Liver (tissue), 3 donors: ENCODE measurements around the gene ATP2C2.

Source experiments
- CTCF ChIP-seq: fragments of 150-350 bp; IDR thresholded peaks from 2 replicates; pipeline ENCODE4 v1.5.1; 2017; ENCODE audit warnings: improper control_type of control experiment, low read depth, low read length; ENCODE audit not compliant: missing input control
- EGR1 ChIP-seq, 2 donors: IDR thresholded peaks; 2 replicates each; pipeline ENCODE4 v1.6.1; 2016 to 2018; ENCODE audit warnings: antibody characterized with exemption in 2 of 2, low read depth in 2 of 2
- FOXA1 ChIP-seq: IDR thresholded peaks from 2 replicates; pipeline ENCODE4 v1.6.1; 2016; ENCODE audit warnings: antibody characterized with exemption
- GABPA ChIP-seq, 2 donors: IDR thresholded peaks in 1 of 2; conservative IDR thresholded peaks in 1 of 2; 2 replicates each; pipeline ENCODE4 v1.6.1; 2016; ENCODE audit warnings: antibody characterized with exemption in 2 of 2, mild to moderate bottlenecking in 1 of 2, moderate library complexity in 1 of 2
- JUND ChIP-seq, 2 donors: IDR thresholded peaks; 2 replicates each; pipeline ENCODE4 v1.6.1; 2016; ENCODE audit warnings: antibody characterized with exemption in 2 of 2
- MAX ChIP-seq: IDR thresholded peaks from 2 replicates; pipeline ENCODE4 v1.6.1; 2016; ENCODE audit warnings: antibody characterized with exemption
- RAD21 ChIP-seq, 2 donors: IDR thresholded peaks; 2 replicates each; pipeline ENCODE4 v1.6.1; 2016; ENCODE audit warnings: antibody characterized with exemption in 2 of 2, mild to moderate bottlenecking in 2 of 2
- REST ChIP-seq: IDR thresholded peaks from 2 replicates; pipeline ENCODE4 v1.6.1; 2016; ENCODE audit warnings: antibody characterized with exemption, mild to moderate bottlenecking
- SP1 ChIP-seq: IDR thresholded peaks from 2 replicates; pipeline ENCODE4 v1.6.1; 2018; ENCODE audit warnings: antibody characterized with exemption, mild to moderate bottlenecking
- TAF1 ChIP-seq: conservative IDR thresholded peaks from 2 replicates; pipeline ENCODE4 v1.6.1; 2016; ENCODE audit warnings: antibody characterized with exemption, mild to moderate bottlenecking
- YY1 ChIP-seq: IDR thresholded peaks from 2 replicates; pipeline ENCODE4 v1.6.1; 2016; ENCODE audit warnings: antibody characterized with exemption, mild to moderate bottlenecking
- ZBTB33 ChIP-seq: IDR thresholded peaks from 2 replicates; pipeline ENCODE4 v1.6.1; 2016; ENCODE audit warnings: antibody characterized with exemption
- donor health status: healthy.
- donor health status: healthy.

GRCh38 chr16:84350685-84351400 lies 17.5 kb upstream of the ATP2C2 start:
- TF ChIP-seq TAF1 (no peak), CTCF (no peak), MAX (no peak), GABPA (IDR thresholded peaks at IDR 0.05 in 1 of 2, conservative IDR thresholded peaks at IDR 0.05 in 1 of 2) (no peak), REST (no peak), YY1 (no peak), RAD21 (IDR thresholded peaks at IDR 0.05) (no peak), SP1 (no peak), FOXA1 (no peak), JUND (IDR thresholded peaks at IDR 0.05) (no peak), EGR1 (IDR thresholded peaks at IDR 0.05; ENCODE audit: low read depth in 2 of 2) (no peak), ZBTB33 (no peak)
